Left ventricle myocardium superior (tissue), 1 donor: ENCODE data around the gene MXRA8. TPM values are rescaled to one million over a fixed set of nuclear protein-coding genes. Genes with fewer than 3 reads are reported as not detected.
"Not testable (repeated sequence)": the region's sequence is repeated elsewhere in the genome, so short reads cannot be mapped to it uniquely, and the experiment has no call there.

Experiments used
- ATAC-seq: fragments of 200-7000 bp; cut with Tn5 transposase; one replicate; pipeline ENCODE4 v1.9.1; 2020; ENCODE audit warnings: mild to moderate bottlenecking, moderate library complexity
- DNase-seq: peaks from one replicate; pipeline ENCODE4 v3.0.0-alpha.2; 2020
- intact Hi-C: fragments of 100-400 bp; cut with micrococcal nuclease; formaldehyde crosslinking; loops from one replicate; pipeline ENCODE4 v1.11.0; 2022
- total RNA-seq: library from RNA; stranded (reverse); fragmentation: NEBNext Ultra II Directional; extraction: Animal tissue kit (Norgen Biotek cat#: 25700); gene quantifications from one replicate; pipeline ENCODE4 v1.2.1, GENCODE V29; 2021
- donor health status: DM: no; HTN: yes; CAD: no; lungs with severe emphysema.

Gene MXRA8
- total RNA-seq, 1 donor from 2014 or later: 16.8 TPM

GRCh38 chr1:1371746-1372711 lies 13.7 kb upstream of the MXRA8 start:
- DNase-seq (peak; percentile 80), ATAC-seq (peak; percentile 33)
- intact Hi-C loops: no loop called here

DNA sequence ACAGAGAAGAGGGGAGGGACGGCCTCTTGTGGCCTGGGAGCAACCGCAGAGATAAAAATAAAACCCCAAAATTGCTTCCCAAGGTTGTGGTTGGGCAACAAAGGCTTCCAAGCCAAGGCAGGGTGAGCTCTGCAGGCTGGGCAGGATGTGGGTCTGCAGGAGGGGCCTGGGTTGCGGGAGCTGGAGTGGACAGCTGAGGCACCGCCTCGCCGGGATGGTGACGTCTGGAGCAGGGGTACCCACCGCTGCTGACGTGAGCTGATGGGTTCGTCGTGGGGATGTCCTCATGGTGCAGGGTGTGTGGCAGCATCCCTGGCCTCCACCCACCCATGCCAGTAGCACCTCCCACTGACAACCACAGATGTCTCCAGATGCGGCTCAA lies 13.0 kb upstream of the MXRA8 start:
- ATAC-seq (no peak), DNase-seq (peak; percentile 35)
- intact Hi-C loops: no loop called here

DNA sequence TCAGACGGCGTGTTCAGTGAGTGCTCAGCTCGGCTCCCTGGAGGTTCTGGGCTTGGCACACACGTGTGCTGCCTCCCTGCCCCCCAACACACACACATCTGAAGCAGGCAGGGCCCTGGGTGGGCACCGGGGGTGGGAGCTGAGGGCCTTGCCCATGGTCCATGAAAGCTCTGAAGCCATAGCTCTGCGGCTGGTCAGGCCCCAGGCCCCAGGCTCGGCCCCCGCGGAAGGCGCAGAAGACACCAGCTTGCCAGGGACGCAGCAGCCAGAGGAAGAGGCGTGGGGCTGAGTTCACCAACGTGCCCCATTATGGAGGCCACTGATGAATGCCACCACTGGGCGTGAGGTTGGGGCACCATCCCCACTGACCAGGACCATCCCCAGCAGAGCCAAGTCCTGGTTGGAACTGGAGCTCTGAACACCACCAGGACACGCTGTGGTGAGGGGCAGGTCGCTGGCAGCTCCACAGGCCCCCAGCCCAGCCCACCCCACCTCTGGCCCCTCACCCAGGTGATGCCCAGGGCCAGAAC lies 12.5 kb upstream of the MXRA8 start:
- intact Hi-C loops: no loop called here
- DNase-seq (peak; percentile 29), ATAC-seq (no peak)

- ATAC-seq, intact Hi-C loops: not testable (repeated sequence)
- DNase-seq: peak; percentile 9
Measured at GRCh38 chr1:1370094-1370493, 11.7 kb upstream of the MXRA8 start.

- intact Hi-C loops: no loop called here
- DNase-seq (no peak), ATAC-seq (no peak)
Measured at GRCh38 chr1:1367315-1367714, 9.0 kb upstream of the MXRA8 start.

DNA sequence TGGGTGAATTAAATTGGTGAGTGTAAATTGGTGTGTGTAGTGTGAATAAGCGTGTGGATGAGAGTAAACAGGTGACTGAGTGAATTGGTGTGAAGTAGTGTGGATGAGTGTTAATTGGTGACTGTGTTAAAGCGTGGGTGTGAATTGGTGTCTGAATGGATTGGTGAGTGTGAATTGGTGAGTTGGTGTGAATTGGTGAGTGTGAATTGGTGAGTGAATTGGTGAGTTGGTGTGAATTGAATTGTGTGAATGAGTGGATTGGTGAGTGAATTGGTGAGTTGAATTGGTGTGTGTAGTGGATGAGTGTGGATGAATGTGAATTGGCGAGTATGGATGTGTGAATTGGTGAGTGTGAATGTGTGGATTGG lies 8.3 kb upstream of the MXRA8 start:
- intact Hi-C loops: no loop called here
- DNase-seq: no peak
- no peak for ATAC-seq

DNA sequence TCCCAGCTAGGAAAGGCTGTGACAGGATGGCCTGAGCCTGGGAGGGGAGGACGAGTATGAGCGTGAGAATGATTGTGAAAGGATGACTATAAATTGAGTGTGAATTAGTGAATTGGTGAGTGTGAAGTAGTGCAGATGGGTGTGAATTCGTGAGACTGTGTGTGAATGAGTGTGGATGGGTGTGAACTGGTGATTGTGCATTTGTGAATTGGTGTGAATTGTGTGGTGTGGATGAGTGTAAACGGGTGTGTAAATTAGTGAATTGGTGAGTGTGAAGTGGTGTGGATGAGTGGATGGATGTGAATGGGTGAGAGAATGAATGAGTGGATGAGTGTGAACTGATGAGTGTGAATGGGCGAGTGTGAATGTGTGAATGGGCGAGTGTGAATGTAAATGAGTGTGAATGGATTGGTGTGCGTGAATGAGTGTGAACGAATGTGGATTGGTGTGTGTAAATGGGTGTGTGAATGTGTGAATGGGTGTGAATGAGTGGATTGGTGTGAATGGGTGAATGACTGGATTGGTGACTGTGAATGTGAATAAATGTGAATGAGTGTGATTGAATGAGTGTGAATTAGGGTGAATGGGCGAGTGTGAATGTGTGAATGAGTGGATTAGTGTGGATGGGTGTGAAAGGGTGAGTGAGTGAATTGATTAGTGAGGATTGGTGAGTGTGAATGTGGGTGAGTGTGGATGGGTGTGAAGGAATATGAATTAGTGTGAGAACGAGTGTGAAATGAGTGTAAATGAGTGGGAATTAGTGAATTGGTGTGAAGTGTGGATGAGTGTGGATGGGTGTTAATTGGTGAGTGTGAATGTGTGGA lies 7.7 kb upstream of the MXRA8 start:
- DNase-seq (no peak), ATAC-seq (no peak)
- intact Hi-C loops: no loop called here

- ATAC-seq: no peak
- intact Hi-C loops: no loop called here
- DNase-seq: peak; percentile 20
Measured at GRCh38 chr1:1364266-1364665, 5.9 kb upstream of the MXRA8 start.

- DNase-seq: peak; percentile 76
- intact Hi-C loops: no loop called here
- ATAC-seq: peak; percentile 23
Measured at GRCh38 chr1:1361982-1362423, 3.6 kb upstream of the MXRA8 start.

DNA sequence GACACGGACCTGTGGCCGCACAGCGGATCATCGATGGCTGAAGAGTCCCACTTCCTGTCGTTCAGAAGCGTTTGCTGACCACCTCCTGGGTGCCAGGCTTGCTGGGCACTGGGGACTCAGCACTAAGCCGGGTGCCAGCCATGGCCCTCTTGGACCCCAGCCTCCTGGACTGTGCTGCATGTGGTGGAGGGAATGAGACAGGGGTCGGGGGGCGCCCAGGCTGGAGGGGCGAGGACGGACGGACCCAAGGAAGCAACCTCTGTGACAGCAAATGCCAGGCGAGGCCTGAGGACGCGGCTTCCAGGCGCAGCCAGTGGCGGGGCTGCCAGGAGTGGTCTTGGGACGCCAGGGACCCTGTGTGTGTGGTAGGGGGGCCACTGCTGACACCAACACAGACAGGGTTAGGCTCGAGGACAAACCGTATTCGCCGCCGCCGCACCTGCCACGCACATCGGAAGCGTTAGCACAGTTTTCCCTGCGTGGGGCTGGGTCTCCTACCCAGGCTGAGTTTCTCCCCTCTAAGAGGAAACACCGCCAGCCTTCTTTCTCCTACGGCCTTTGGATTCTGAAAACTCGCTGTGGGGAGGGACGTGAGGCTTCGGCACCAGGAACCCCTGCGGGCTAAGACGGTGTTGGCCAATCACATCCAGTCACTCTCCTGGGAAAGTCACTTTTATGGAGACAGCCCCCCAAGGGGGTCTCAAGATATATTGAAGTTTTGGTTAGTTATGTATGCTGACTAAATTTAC lies 3.1 kb upstream of the MXRA8 start:
- no peak for ATAC-seq
- intact Hi-C loops: no loop called here
- DNase-seq: peak; percentile 35

- DNase-seq (peak; percentile 76), ATAC-seq (peak; percentile 68)
- intact Hi-C loops: no loop called here
Measured at GRCh38 chr1:1360506-1361169, 2.3 kb upstream of the MXRA8 start.

DNA sequence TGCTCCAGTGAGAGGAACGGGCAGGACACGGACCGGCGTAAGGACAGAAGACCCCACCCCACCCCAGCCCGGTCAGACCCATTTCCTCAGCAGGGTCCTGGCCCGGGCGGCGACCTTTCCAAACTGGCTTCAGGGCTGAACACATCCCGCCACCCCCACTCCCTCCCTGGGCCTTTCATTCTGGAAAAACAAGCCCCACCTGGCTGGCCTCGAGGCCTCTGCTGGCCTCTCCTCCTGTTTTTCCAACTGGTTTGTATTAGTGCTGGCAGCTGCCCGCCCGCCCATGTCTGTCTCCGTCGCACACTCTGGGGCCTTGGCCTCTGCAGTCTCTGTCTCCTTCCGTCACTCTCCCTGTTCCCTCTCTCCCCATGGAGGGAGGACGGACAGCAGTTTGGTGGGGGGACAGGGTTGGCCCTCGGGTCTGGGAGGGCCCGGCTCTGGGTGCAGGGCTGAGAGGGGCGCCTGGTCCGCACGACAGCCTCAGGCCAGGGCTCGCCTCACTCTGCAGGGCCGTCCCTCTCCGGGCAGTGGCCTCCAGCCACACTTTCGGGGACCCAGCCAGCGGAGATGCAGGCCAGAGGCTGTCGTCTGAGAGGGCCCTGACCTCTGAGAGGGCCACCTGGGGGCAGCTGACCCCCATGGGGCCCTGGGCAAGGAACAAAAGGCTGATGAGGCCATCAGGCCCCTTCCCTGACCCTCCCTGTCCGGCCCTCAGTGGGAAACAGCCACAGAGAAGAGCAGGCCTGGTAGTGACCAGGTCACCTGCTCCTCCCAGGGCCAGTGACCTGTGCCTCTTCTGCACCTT lies 1.5 kb upstream of the MXRA8 start:
- DNase-seq: peak; percentile 69
- intact Hi-C loops: no loop called here
- ATAC-seq: peak; percentile 51

DNA sequence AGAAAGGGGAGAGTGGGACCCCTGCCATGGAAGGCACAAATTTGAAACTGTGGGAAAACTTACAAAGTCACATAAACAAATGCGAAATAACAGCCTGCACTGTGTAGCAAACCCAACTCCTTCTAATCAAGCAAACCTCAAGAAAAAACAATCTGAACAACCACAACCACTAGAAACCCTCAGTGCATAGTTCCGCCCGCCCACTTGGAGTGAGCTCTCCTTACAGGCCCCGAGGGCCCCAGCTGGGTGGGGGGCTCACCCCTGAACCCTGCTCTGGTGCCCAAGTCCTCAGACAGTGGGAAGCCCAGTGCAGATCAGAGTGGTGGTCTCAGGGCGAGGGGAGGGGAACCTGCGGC lies 931 bp upstream of the MXRA8 start:
- peak; percentile 13 for ATAC-seq
- intact Hi-C loops: no loop called here
- DNase-seq: peak; percentile 46

DNA sequence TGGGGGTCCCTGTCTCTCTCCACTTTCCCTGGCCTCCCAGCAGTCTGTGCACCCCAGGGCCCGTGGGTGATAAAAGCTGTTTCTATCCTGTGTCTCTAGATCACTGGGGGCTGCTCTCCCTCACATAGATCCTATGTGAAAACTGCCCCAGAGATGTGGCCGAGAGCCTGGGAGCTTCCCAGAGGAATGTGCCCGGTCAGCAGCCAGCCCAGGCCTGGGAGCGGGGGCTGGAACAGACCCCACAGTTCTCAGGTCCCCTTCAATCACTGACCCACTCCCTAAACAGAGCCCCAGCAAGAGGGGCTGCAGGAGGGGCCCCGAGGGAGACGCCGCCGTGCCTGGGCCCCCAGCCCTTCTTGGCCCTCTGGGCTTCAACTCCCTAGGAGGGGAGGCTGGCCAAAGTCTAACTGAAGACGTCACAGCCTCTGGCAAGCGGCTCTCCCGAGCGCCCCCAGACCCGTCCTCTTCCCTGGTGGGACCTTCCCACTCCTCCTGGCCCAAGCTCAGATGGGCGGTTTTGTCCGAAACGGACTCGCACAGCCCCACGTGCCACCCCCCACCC lies 403 bp downstream of the MXRA8 start:
- DNase-seq (peak; percentile 37), ATAC-seq (no peak)
- intact Hi-C loops: no loop called here

GRCh38 chr1:1356796-1357401 lies 1.5 kb downstream of the MXRA8 start:
- DNase-seq (peak; percentile 43), ATAC-seq (no peak)
- intact Hi-C loops: no loop called here

GRCh38 chr1:1356166-1356795 lies 2.1 kb downstream of the MXRA8 start:
- intact Hi-C loops: no loop called here
- ATAC-seq: no peak
- peak; percentile 25 for DNase-seq

- peak; percentile 74 for DNase-seq
- intact Hi-C loops: no loop called here
- ATAC-seq: no peak
Measured at GRCh38 chr1:1355416-1355815, 2.9 kb downstream of the MXRA8 start.
